GM21825 (cell line): ENCODE data around the gene IPMK.

Experiments
- ATAC-seq: cut with Tn5 transposase; IDR thresholded peaks from one replicate; pipeline ENCODE4 v1.9.1; 2021; ENCODE audit warnings: mild to moderate bottlenecking, moderate library complexity; ENCODE audit not compliant: unreplicated experiment

IPMK gene

GRCh38 chr10:58267713-58268453 is at the start of gene IPMK:
Gene IPMK, minus strand, starts transcription at chr10:58267894. Its CDS starts 283 bp downstream, at chr10:58267611.
- ATAC-seq = peak; percentile 62

- no peak for ATAC-seq
Measured at GRCh38 chr10:58316874-58317273, 49.2 kb upstream of the IPMK start.

GRCh38 chr10:58311026-58311425 is 43.3 kb upstream of the IPMK start:
- ATAC-seq = no peak

- ATAC-seq = no peak
Measured at GRCh38 chr10:58307676-58308075, 40.0 kb upstream of the IPMK start.

- ATAC-seq = no peak
Measured at GRCh38 chr10:58305821-58306220, 38.1 kb upstream of the IPMK start.

- no peak for ATAC-seq
Measured at GRCh38 chr10:58304099-58304633, 36.5 kb upstream of the IPMK start.

GRCh38 chr10:58302254-58302653 is 34.6 kb upstream of the IPMK start:
- ATAC-seq = no peak

- no peak for ATAC-seq
Measured at GRCh38 chr10:58300676-58301075, 33.0 kb upstream of the IPMK start.

GRCh38 chr10:58299580-58299979 is 31.9 kb upstream of the IPMK start:
- peak; percentile 95 for ATAC-seq

- no peak for ATAC-seq
Measured at GRCh38 chr10:58293989-58294388, 26.3 kb upstream of the IPMK start.

- ATAC-seq = peak; percentile 89
Measured at GRCh38 chr10:58291538-58292174, 24.0 kb upstream of the IPMK start.

- peak; percentile 98 for ATAC-seq
Measured at GRCh38 chr10:58282615-58283014, 14.9 kb upstream of the IPMK start.

- no peak for ATAC-seq
Measured at GRCh38 chr10:58281092-58281752, 13.5 kb upstream of the IPMK start.

GRCh38 chr10:58280477-58280876 is 12.8 kb upstream of the IPMK start:
- no peak for ATAC-seq

GRCh38 chr10:58278962-58279307 is 11.2 kb upstream of the IPMK start:
- no peak for ATAC-seq

GRCh38 chr10:58278274-58278961 is 10.7 kb upstream of the IPMK start:
- ATAC-seq = no peak

- ATAC-seq = no peak
Measured at GRCh38 chr10:58275908-58276307, 8.2 kb upstream of the IPMK start.

- no peak for ATAC-seq
Measured at GRCh38 chr10:58275261-58275660, 7.6 kb upstream of the IPMK start.

- ATAC-seq = no peak
Measured at GRCh38 chr10:58269782-58270290, 2.1 kb upstream of the IPMK start.

- peak; percentile 64 for ATAC-seq
Measured at GRCh38 chr10:58268946-58269781, 1.5 kb upstream of the IPMK start, which contains the start of gene CISD1. Gene CISD1, plus strand, starts transcription at chr10:58269162. Its CDS starts 112 bp downstream, at chr10:58269274.
